Measurements from ENCODE around the gene PTGIR.
"Not testable (repeated sequence)": the region's sequence is repeated elsewhere in the genome, so short reads cannot be mapped to it uniquely, and the experiment has no call there.

The PTGIR gene

DNA sequence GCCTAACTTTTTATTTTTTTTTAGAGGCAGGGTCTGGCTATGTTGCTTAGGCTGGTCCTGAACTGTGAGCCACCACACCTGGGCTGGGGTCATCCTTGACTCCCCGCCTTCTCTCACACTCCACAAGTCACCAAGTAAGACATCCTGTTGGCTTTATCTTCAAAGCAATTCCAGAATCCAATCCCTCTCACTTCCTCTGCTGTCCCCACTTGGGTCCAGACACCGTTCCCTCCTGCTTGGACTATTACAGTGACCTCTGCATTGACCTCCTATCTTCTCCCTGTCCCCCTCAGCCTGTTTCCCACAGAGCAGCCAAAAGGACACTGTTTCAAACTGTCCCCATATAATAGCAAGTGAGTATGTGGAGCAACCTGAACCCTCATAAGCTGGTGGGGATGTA is 15.8 kb upstream of the PTGIR start:
- DNase-seq (ENCODE audit: low read depth, low spot score) = no peak
- H3K4me3 ChIP-seq (ENCODE audit: low read length) = no peak overlapping the region

DNA sequence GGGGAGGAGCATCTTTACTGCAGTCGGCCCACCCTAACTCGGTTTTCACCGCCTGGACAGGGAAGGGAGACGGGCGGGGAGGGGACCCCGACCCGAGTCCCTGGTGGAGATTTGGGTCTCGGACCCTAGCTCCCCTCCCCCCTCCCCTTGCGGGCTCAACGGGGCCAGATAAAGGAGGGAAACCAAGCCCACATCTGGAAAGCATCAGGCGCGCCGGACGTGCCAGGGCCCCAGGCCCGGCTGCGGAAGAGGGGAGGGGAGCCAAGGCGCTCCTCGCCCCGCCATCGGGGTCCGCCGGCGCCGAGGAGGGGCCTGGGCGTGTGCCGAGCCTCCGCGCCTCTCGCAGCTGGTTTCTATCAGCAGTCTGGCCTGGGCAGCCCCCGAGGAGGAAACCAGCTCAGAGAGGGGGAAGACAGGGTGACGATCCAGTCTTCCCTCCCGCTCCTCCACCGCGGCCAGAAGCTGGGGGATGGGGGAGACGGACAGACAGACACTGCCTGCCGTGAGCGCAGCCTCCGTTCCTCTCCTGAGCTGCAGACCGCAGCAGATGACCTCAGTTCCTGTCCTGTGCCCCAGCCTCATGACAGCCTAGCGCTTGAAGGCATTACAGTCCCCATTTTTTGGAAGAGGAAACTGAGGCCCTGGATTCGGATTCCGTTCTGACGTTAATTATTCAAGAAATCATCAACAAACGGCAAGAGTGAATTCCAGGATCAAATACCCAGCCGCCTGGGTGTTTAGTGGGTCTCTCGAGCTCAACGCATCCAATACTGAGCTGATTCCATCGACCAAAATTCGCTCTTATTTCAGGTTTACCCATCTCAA is 14.7 kb upstream of the PTGIR start:
- no peak for DNase-seq (ENCODE audit: low read depth, low spot score)
- H3K4me3 ChIP-seq (ENCODE audit: low read length) = peak overlapping the region; percentile 54

GRCh38 chr19:46637224-46637623 is 12.3 kb upstream of the PTGIR start:
- DNase-seq (ENCODE audit: low read depth, low spot score) = no peak

DNA sequence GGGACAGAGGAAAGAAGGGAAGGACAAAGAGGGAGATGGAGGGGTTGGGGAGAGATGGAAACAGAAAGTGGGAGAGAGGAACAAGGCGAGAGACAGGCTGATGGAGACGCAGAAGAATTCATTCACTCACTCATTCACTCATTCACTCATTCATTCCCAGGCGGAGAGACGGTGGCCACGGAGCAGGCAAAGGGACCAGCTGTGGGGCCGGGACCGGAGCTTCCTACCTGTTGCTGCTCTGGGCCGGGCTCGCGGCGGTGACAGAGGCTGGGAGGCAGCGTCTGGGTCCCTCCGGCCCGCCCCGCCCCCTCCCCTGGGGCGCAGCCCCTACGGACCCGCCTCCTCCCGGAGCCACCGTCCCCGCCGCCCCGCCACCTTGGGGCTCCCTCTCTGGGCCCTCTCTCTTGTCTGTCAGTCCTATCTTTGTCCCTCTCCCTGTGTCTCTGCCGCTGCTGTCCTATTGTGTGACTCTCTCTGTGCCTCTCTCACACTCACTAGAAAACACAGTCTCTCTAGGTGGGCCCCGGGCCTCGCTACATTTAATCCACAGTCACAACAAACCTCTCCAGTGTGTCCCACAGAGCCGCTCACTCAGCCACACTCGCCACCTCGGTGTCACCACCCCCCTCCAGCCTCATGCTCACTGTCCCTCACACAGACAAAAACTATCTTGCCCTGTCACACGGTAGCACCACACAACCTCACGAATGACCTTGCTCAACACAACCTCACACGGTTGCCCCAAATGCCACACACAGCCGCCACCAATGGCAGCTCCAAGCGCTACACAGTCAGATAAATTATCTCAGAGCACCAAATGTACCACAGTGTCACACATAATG is 11.3 kb upstream of the PTGIR start, which contains the start of gene GNG8:
Gene GNG8, minus strand, starts transcription at position 283 of the 842 bp plus-strand sequence. CDS start 1,520 bp downstream, outside the sequence.
- H3K4me3 ChIP-seq (ENCODE audit: low read length) = no peak within 1 kb of the TSS
- no peak for DNase-seq (ENCODE audit: low read depth, low spot score)

More at GRCh38 chr19:46637224-46637623, 12.3 kb upstream of the PTGIR start:
- H3K4me3 ChIP-seq (ENCODE audit: low read length) = no peak overlapping the region

DNA sequence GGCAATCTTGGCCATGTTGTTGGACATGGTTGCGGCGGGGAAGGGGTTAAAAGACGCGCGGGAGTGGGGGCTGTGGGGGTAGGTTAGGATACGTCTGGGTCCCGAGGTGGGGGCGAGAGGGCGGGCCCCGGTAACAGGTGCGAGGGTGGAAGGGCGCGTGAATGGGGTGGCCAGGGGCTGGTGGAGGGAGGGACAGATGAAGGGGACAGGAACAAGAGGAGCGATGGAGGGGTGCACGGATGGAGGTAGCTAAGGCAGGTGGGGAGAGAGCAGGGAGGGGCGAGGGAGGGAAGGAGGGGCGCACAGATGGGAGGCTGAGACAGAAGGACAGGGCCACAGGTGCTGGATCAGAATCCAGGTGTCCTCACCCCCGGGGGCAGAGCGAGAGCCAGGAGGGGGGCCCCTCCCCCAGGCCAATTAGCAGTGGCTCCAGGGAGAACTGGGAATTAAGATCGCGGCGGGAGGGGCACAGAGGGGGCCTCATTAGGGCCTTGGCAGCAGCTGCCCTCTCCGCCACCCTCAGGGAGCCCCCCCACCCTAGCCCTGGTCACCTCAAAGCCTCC is 9.8 kb upstream of the PTGIR start:
- no peak for DNase-seq (ENCODE audit: low read depth, low spot score)
- peak overlapping the region; percentile 29 for H3K4me3 ChIP-seq (ENCODE audit: low read length)

GRCh38 chr19:46634045-46634655 is 9.3 kb upstream of the PTGIR start:
- DNase-seq (ENCODE audit: low read depth, low spot score) = peak; percentile 80
- peak overlapping the region; percentile 38 for H3K4me3 ChIP-seq (ENCODE audit: low read length)

- no peak for DNase-seq (ENCODE audit: low read depth, low spot score)
- no peak overlapping the region for H3K4me3 ChIP-seq (ENCODE audit: low read length)
These were observed 8.2 kb upstream of the PTGIR start for GRCh38 chr19:46633130-46633529.

DNA sequence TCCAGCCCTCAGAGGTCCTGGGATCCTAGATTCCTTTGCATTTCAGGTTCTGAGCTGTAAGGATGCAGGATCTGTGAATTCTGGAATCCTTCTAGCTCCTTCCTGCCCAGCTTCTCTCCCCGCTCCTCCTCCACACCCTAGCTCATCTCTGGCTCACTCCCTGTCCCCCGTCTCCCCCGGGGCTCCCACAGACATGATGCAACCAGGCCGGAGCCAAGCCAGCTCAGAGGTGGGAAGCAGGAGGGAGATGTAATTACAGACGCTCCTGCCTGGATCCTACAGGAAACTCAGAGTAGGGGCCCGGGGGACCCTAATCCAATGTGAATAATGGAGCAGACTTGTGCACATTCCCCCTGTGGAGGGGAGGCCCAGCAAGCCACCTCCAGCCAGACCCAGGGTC is 6.6 kb upstream of the PTGIR start:
- no peak for DNase-seq (ENCODE audit: low read depth, low spot score)
- no peak overlapping the region for H3K4me3 ChIP-seq (ENCODE audit: low read length)

DNA sequence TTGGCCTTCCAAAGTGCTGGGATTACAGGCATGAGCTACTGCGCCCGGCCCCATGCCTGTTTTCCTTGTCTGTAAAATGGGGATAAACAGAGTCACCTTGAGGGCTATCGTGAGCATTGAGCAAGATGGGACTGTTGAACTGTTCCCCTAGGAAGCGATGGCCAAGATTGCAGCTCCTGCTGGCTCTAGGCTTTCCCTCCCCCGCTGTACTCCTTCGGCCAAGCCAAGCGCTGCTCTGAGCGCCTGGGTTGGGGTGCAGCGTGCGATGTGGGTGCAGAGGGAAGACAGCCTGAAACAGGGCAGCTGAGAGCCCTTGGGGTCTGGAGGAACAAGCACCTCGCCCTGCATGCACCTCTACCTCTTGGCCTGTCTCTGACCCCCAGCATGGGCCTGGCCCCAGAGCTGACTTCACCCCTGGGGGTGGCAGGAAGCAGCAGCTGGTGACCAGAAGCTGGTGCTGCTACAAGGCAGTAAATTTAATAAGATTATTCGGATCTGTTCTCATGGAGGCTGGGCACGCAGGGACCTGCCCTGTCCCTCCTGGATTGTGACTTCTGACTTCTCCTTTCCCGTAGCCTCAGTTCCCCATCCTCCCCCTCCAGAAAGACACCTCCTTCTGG is 5.8 kb upstream of the PTGIR start:
- no peak for DNase-seq (ENCODE audit: low read depth, low spot score)
- no peak overlapping the region for H3K4me3 ChIP-seq (ENCODE audit: low read length)

DNA sequence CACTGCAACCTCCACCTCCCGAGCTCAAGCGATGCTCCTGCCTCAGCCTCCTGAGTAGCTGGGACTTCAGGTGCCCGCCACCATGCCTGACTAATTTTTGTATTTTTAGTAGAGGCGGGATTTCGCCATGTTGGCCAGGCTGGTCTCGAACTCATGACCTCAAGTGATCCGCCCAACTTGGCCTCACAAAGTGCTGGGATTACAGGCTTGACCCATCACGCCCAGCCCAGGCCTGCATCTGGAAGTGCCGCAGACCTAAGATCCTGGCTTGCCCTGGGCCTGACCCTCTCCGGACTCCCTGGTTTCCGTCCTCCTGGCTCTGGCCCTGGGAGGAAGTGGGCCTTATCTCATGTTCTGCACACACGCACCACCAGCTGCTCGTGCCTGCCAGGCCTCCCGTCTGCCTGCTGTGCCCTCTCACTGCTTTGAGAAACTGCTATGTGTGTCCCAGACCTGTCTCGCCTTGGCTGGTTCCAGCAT is 4.7 kb upstream of the PTGIR start:
- DNase-seq (ENCODE audit: low read depth, low spot score) = no peak
- H3K4me3 ChIP-seq (ENCODE audit: low read length) = no peak overlapping the region

DNA sequence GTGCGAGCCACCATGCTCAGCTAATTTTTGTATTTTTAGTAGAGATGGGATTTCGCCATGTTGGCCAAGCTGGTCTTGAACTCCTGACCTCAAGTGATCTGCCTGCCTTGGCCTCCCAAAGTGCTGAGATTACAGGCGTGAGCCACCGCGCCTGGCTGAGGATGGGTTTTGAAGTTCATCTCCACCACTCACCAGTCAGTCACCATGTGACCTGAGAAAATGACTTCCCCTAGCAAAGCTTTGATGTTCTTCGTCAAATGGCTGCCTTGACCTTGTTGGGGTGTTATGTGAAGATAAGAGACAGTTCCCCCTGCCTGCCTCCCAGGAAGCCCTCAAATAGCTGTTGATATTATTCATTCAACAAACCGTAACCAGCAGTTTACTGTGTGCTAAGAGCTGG is 4.1 kb upstream of the PTGIR start:
- not testable (repeated sequence) for H3K4me3 ChIP-seq (ENCODE audit: low read length); DNase-seq (ENCODE audit: low read depth, low spot score)

DNA sequence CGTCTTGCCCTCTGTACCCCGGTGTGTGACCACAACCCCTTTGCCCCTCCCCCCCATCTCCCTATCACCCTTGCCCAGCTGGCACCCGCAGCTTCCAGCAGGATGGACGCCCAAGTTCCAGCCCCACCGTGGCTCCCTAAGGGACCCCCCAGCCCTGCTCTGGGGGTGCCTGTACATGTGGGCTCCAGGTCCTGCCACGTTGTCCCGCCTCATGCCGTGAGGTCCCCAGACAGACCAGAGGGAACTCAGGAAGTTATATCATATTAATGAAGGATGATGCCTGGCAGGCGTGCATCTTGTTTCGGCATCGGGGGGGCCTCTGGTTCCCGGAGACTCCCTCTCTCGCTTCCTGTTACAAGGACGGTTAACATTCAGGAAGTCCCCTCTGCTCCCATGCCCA is 1.6 kb upstream of the PTGIR start:
- DNase-seq (ENCODE audit: low read depth, low spot score) = no peak
- no peak overlapping the region for H3K4me3 ChIP-seq (ENCODE audit: low read length)

- H3K4me3 ChIP-seq (ENCODE audit: low read length) = no peak overlapping the region
- DNase-seq (ENCODE audit: low read depth, low spot score) = no peak
These were observed 842 bp upstream of the PTGIR start for GRCh38 chr19:46625731-46626130.

DNA sequence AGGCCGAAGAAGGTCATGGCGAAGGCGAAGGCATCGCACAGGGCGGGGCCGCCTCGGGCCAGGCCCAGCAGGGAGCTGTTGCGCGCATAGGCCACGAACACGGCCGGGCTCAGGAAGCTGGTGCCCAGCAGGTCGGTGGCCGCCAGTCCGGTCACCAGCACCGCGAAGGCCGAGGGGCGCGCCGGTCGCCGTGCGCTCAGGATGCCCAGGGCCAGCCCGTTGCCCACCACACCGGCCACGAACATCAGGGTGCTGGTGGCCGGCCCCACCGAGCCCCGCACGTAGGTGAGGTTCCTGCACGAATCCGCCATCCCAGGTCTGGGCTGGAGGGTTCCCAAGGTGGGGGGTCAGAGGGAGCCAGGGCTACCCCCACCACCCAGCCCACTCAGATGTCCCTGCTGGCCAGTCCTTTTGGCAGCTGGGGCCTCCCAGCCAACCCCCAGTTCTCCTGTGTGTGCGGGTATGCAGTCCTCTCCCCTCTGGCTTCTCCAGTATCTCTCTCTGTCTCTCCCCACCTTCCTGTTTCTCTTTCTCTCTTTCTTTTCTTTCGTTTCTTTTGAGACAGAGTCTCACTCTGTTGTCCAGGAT is 880 bp downstream of the PTGIR start:
- no peak overlapping the region for H3K4me3 ChIP-seq (ENCODE audit: low read length)
- DNase-seq (ENCODE audit: low read depth, low spot score) = no peak

DNA sequence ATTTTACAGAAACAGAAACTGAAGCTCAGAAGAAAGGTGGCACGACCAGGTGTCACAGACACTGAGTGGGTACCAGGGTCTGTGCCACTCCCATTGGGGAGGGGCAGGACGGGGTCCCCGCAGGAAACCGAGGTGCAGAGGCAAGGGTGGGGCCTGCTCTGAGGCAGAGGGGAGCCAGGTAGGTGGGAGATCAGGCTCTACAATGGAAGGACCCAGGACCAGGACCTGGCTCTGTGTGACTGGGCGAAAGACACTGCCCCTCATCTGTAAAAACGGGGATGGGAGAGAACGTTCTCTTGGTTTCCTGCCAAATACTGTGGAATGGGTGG is 2.8 kb downstream of the PTGIR start:
- H3K4me3 ChIP-seq (ENCODE audit: low read length) = no peak overlapping the region
- no peak for DNase-seq (ENCODE audit: low read depth, low spot score)

DNA sequence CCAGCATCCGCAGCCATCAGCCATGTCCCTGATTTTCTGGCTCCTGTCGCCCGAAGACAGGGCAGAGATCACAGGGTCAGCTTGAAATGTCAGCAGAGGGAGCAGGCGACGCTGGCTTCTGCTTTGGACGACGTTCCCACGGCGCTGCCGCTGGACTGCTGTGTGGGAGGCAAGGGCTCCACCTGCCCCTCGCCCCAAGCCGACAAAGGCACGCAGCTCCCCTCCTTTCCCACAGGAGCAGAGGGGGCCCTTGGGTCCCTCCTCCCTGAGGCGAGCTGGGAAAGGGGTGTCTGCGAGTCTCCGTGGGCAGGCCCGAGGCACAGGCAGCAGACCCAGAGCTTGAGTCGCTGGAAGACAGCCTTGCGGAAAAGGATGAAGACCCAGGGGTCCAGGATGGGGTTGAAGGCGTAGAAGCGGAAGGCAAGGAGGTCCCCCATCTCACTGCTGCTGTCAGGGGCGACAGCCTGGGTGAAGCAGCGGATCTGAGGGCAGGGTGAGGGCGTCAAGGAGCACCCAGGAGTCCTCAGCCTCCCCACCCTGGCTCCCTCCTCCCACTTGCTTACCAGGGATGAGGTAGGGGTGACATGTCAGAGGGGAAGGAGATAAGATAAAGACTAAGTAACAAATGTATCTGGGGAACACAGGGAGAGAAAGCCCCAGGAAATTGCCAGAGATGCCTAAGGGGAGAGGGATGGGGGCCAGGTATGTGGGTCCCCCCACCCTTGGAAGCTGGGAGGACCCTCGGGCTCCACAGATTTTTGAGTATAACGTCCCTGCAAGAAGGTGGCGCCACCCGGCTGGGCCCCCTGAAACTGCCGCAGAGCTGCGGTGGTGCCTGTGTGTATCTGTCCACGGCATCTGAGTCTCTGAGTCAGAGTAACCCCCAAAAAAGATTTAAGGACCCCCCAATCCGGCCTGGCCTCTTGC is 3.4 kb downstream of the PTGIR start:
- no peak overlapping the region for H3K4me3 ChIP-seq (ENCODE audit: low read length)
- no peak for DNase-seq (ENCODE audit: low read depth, low spot score)

DNA sequence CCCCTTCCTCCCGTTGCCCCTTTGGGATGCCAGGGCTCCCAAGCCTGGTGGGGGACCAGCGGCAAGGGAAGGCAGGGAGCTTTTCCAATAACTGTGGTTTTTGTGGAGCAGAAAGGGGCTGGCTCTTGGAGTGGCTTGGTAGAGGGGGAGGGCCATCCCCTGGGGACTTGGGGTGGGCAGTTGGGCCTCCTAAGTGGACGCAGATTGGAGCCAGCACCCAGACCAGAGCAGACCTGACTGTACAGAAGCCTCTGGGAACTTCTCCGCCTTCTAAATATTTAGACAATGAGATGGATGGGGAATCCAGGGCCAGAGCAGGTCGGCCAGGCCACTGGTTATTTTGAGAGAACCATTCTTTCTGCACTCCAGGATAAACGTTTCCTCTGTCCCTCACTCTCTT is 4.2 kb downstream of the PTGIR start:
- no peak overlapping the region for H3K4me3 ChIP-seq (ENCODE audit: low read length)
- DNase-seq (ENCODE audit: low read depth, low spot score) = no peak

- no peak for DNase-seq (ENCODE audit: low read depth, low spot score)
- no peak overlapping the region for H3K4me3 ChIP-seq (ENCODE audit: low read length)
These were observed 4.6 kb downstream of the PTGIR start for GRCh38 chr19:46620267-46620666.
